Calu3 (cell line): Measurements from ENCODE around the gene FOXO4. TPM values are rescaled to one million over a fixed set of nuclear protein-coding genes. Genes with fewer than 3 reads are reported as not detected.

Experiments
- BruUV-seq: library from RNA; stranded (reverse); fragments of 400-500 nt; replicated peaks from 2 replicates; lab custom pipeline; 2021; lab: Mats Ljungman, UMichigan
- CTCF ChIA-PET: fragments of 300-600 bp; sonication (Branson Sonifier 250); formaldehyde crosslinking; loops from one replicate; lab custom pipeline; 2022; ENCODE audit warnings: antibody characterized with exemption; lab: Charles Lee
- DNase-seq: peaks from one replicate; pipeline ENCODE4 v3.0.0; 2022
- H3K27ac Mint-ChIP-seq: one replicate; pipeline ENCODE4 v1.8.0; 2022; ENCODE audit warnings: mixed read lengths; ENCODE audit not compliant: unreplicated experiment
- H3K27me3 Mint-ChIP-seq: one replicate; pipeline ENCODE4 v1.8.0; 2022; ENCODE audit warnings: mixed read lengths; ENCODE audit not compliant: unreplicated experiment
- H3K36me3 Mint-ChIP-seq: one replicate; pipeline ENCODE4 v1.8.0; 2022; ENCODE audit warnings: mild to moderate bottlenecking, moderate library complexity, mixed read lengths; ENCODE audit not compliant: insufficient read depth, unreplicated experiment
- H3K4me1 Mint-ChIP-seq: one replicate; pipeline ENCODE4 v1.8.0; 2022; ENCODE audit warnings: mild to moderate bottlenecking, low read depth, mixed read lengths; ENCODE audit not compliant: unreplicated experiment
- H3K4me3 Mint-ChIP-seq: one replicate; pipeline ENCODE4 v1.8.0; 2022; ENCODE audit warnings: mild to moderate bottlenecking, low read depth, moderate library complexity, mixed read lengths; ENCODE audit not compliant: unreplicated experiment
- H3K9me3 Mint-ChIP-seq: one replicate; pipeline ENCODE4 v1.8.0; 2022; ENCODE audit warnings: low read depth, mixed read lengths; ENCODE audit not compliant: unreplicated experiment
- CTCF ChIP-seq: fragments of 200-600 bp; IDR thresholded peaks from one replicate; pipeline ENCODE4 v1.8.0; 2022; ENCODE audit warnings: antibody characterized with exemption; ENCODE audit not compliant: unreplicated experiment
- intact Hi-C: fragments of 100-400 bp; cut with micrococcal nuclease; formaldehyde crosslinking; loops from one replicate; pipeline ENCODE4 v1.10.0; 2022; ENCODE audit not compliant: unreplicated experiment
- total RNA-seq: library from RNA; stranded (reverse); gene quantifications from 2 replicates; pipeline ENCODE4 v1.2.3, GENCODE V29; 2022

FOXO4 gene
- total RNA-seq, 1 experiment from 2014 or later = 9.8 TPM

GRCh38 chrX:71098951-71099506 lies 3.4 kb downstream of the FOXO4 start:
- BruUV-seq = no TSS peak
- intact Hi-C loops = loop anchor here (5.0 kb wide), 1 partner anchor 78 kb away; no protein-coding TSS in a partner anchor
- peaks cover 20% of the 10 kb centered on the region for H3K36me3 Mint-ChIP-seq
- H3K4me1 Mint-ChIP-seq = peaks cover 5% of the 10 kb centered on the region
- no peak for TF ChIP-seq CTCF
- no peaks in the 10 kb centered on the region for H3K27me3 Mint-ChIP-seq
- DNase-seq = no peak
- H3K9me3 Mint-ChIP-seq = no peaks in the 10 kb centered on the region
- CTCF ChIA-PET = no interaction called here
- H3K27ac Mint-ChIP-seq = no peak overlapping the region
- no peak overlapping the region for H3K4me3 Mint-ChIP-seq

GRCh38 chrX:71099736-71100135 lies 4.1 kb downstream of the FOXO4 start:
- no peaks in the 10 kb centered on the region for H3K9me3 Mint-ChIP-seq
- TF ChIP-seq CTCF = no peak
- no peak overlapping the region for H3K4me3 Mint-ChIP-seq
- DNase-seq = no peak
- no peaks in the 10 kb centered on the region for H3K27me3 Mint-ChIP-seq
- peaks cover 19% of the 10 kb centered on the region for H3K36me3 Mint-ChIP-seq
- H3K27ac Mint-ChIP-seq = no peak overlapping the region
- no TSS peak for BruUV-seq
- CTCF ChIA-PET = interaction anchor here (0.6 kb wide), 1 partner anchor 434 kb away, joined by 3 read pairs; no protein-coding TSS in a partner anchor
- intact Hi-C loops = loop anchor here (5.0 kb wide), 1 partner anchor 78 kb away; no protein-coding TSS in a partner anchor
- H3K4me1 Mint-ChIP-seq = peaks cover 12% of the 10 kb centered on the region

- Mint-ChIP-seq H3K27ac (no peak overlapping the region), H3K4me1 (peaks cover 12% of the 10 kb centered on the region), H3K4me3 (no peak overlapping the region), H3K27me3 (no peaks in the 10 kb centered on the region), H3K36me3 (peaks cover 8% of the 10 kb centered on the region), H3K9me3 (no peaks in the 10 kb centered on the region)
- no TSS peak for BruUV-seq
- intact Hi-C loops = no loop called here
- DNase-seq = no peak
- CTCF ChIA-PET = interaction anchor here (0.6 kb wide), 1 partner anchor 98 kb away, joined by 7 read pairs; no protein-coding TSS in a partner anchor
- no peak for TF ChIP-seq CTCF
Observed at GRCh38 chrX:71100581-71101505, 5.2 kb downstream of the FOXO4 start.

GRCh38 chrX:71102292-71102691 lies 6.6 kb downstream of the FOXO4 start:
- no peak overlapping the region for H3K27ac Mint-ChIP-seq
- no peak for DNase-seq
- no peak overlapping the region for H3K4me3 Mint-ChIP-seq
- TF ChIP-seq CTCF = no peak
- CTCF ChIA-PET = no interaction called here
- peaks cover 12% of the 10 kb centered on the region for H3K4me1 Mint-ChIP-seq
- H3K36me3 Mint-ChIP-seq = no peaks in the 10 kb centered on the region
- H3K9me3 Mint-ChIP-seq = no peaks in the 10 kb centered on the region
- H3K27me3 Mint-ChIP-seq = no peaks in the 10 kb centered on the region
- intact Hi-C loops = no loop called here
- BruUV-seq = no TSS peak
